ENCODE results near the gene VIL1. TPM values are rescaled to one million over a fixed set of nuclear protein-coding genes. Genes with fewer than 3 reads are reported as not detected.
A peak's percentile ranks its signal among the peaks of the same experiment; 100 is the strongest.

VIL1 gene
- total and polyA plus RNA-seq, 2 of the 13 experiments (the other 11 are each of a cell fraction or from before 2014, with no cell fraction given), result 287 to 301 TPM

- TF ChIP-seq ZNF264 (CRISPR knock-in tag; IDR thresholded peaks at IDR 0.05), result no peak; the same call in 1 of the 2 replicates
- no peak for TF ChIP-seq GATA4 (IDR thresholded peaks at IDR 0.05; ENCODE audit: borderline replicate concordance, low read depth)
- TF ChIP-seq RBM39 (IDR thresholded peaks at IDR 0.05; ENCODE audit: low read depth, low read length, poor library complexity, severe bottlenecking), result peak; percentile 55
- TF ChIP-seq SNAPC2 (CRISPR knock-in tag; IDR thresholded peaks at IDR 0.05), result peak; percentile 83; the same call in 1 of the 2 replicates
- peak; percentile 68 for TF ChIP-seq ZNF564 (CRISPR knock-in tag; IDR thresholded peaks at IDR 0.05)
- TF ChIP-seq BCL3 (CRISPR knock-in tag; IDR thresholded peaks at IDR 0.05), result peak; percentile 84; the same call in 1 of the 2 replicates
- TF ChIP-seq REPIN1 (CRISPR knock-in tag; IDR thresholded peaks at IDR 0.05; ENCODE audit: borderline replicate concordance, low read depth), result peak; percentile 57; the same call in 1 of the 2 replicates
- no peak for TF ChIP-seq E2F5 (CRISPR knock-in tag; conservative IDR thresholded peaks at IDR 0.05)
- TF ChIP-seq ZNF160 (CRISPR knock-in tag; IDR thresholded peaks at IDR 0.05), result no peak; the same call in 1 of the 2 replicates
- TF ChIP-seq REXO4 (CRISPR knock-in tag; IDR thresholded peaks at IDR 0.05; ENCODE audit: borderline replicate concordance), result no peak
- TF ChIP-seq BORCS8-MEF2B (CRISPR knock-in tag; IDR thresholded peaks at IDR 0.05), result peak; percentile 90
- peak; percentile 89; the same call in 1 of the 2 replicates for TF ChIP-seq GLI4 (CRISPR knock-in tag; IDR thresholded peaks at IDR 0.05; ENCODE audit: borderline replicate concordance)
- peak; percentile 62; the same call in 1 of the 2 replicates for TF ChIP-seq ZBTB38 (CRISPR knock-in tag; IDR thresholded peaks at IDR 0.05)
- no peak for TF ChIP-seq SRSF9 (IDR thresholded peaks at IDR 0.05; ENCODE audit: borderline replicate concordance, insufficient read depth, low read depth, low read length, poor library complexity, severe bottlenecking)
- TF ChIP-seq FOXC1 (CRISPR knock-in tag; IDR thresholded peaks at IDR 0.05; ENCODE audit: borderline replicate concordance), result peak; percentile 50
- TF ChIP-seq ZNF792 (CRISPR knock-in tag; IDR thresholded peaks at IDR 0.05), result 0 out of 2 replicates have a peak, but pooled peaks have one; percentile 8
- TF ChIP-seq ZNF274 (CRISPR knock-in tag; IDR thresholded peaks at IDR 0.05), result peak; percentile 88; the same call in 1 of the 2 replicates
- no peak for TF ChIP-seq RFX1 (IDR thresholded peaks at IDR 0.05)
- TF ChIP-seq ZNF484 (CRISPR knock-in tag; IDR thresholded peaks at IDR 0.05; ENCODE audit: borderline replicate concordance, low read depth), result peak; percentile 76; the same call in 1 of the 2 replicates
- peak; percentile 61; the same call in 1 of the 2 replicates for TF ChIP-seq NR2C2 (CRISPR knock-in tag; IDR thresholded peaks at IDR 0.05; ENCODE audit: borderline replicate concordance)
- TF ChIP-seq ZNF296 (CRISPR knock-in tag; conservative IDR thresholded peaks at IDR 0.05), result no peak; the same call in 1 of the 2 replicates
- 0 out of 2 replicates have a peak, but pooled peaks have one; percentile 17 for TF ChIP-seq ZBTB44 (CRISPR knock-in tag; IDR thresholded peaks at IDR 0.05)
- no peak for TF ChIP-seq NFIC (IDR thresholded peaks at IDR 0.05; ENCODE audit: low read length)
- TF ChIP-seq TFAP4 (IDR thresholded peaks at IDR 0.05; ENCODE audit: borderline replicate concordance, low read depth), result 0 out of 2 replicates have a peak, but pooled peaks have one; percentile 10
- TF ChIP-seq TARDBP (CRISPR knock-in tag; IDR thresholded peaks at IDR 0.05), result peak; percentile 88
Measured at GRCh38 chr2:218405746-218406208, 13.1 kb upstream of the VIL1 start (continued).

All from HepG2 (cell line).